GM12878 (cell line): Measurements from ENCODE around the gene TTLL11. TPM values are rescaled to one million over a fixed set of nuclear protein-coding genes. Genes with fewer than 3 reads are reported as not detected.

Experiments used
- ATAC-seq: fragments of 200-7000 bp; cut with Tn5 transposase; 3 replicates; pipeline ENCODE4 v1.9.1; 2020; ENCODE audit warnings: mild to moderate bottlenecking, moderate library complexity
- BruUV-seq: library from RNA; stranded (reverse); fragments of 400-500 nt; replicated peaks from 2 replicates; lab custom pipeline; 2021; lab: Mats Ljungman, UMichigan
- CTCF ChIA-PET: fragments of 300-600 bp; sonication (Branson Sonifier 250); formaldehyde crosslinking; extraction: SDS; loops from one replicate; lab custom pipeline; 2021; ENCODE audit warnings: inconsistent platforms; lab: Yijun Ruan, JAX
- POLR2A ChIA-PET: fragments of 350-600 bp; formaldehyde crosslinking; extraction: SDS; loops from one replicate; lab custom pipeline; 2021; ENCODE audit warnings: inconsistent platforms; lab: Charles Lee
- RAD21 ChIA-PET: fragments of 300-600 bp; sonication (Branson Sonifier 250); formaldehyde crosslinking; loops from one replicate; lab custom pipeline; 2023; ENCODE audit warnings: antibody characterized with exemption; ENCODE audit not compliant: unreplicated experiment; lab: Charles Lee
- SMC1A ChIA-PET: fragments of 300-600 bp; sonication (Branson Sonifier 250); formaldehyde crosslinking; loops from one replicate; lab custom pipeline; 2023; ENCODE audit not compliant: unreplicated experiment, uncharacterized antibody; lab: Charles Lee
- DNase-seq: peaks from one replicate; pipeline ENCODE4 v3.0.0-alpha.2; 2011; ENCODE audit warnings: low read depth, low spot score
- FAIRE-seq: peaks from 3 replicates; lab custom pipeline; 2011; peaks lifted over from hg19 to GRCh38; lab: Jason Lieb, UNC
- H2AFZ ChIP-seq: 2 replicates; pipeline ENCODE4 v1.6.0; 2011; ENCODE audit warnings: low read depth, low read length, control low read depth; ENCODE audit not compliant: control insufficient read depth
- H3K27ac ChIP-seq: 2 replicates; pipeline ENCODE4 v1.5.1; 2011; ENCODE audit warnings: control low read depth; ENCODE audit not compliant: control insufficient read depth, insufficient read depth
- H3K27me3 ChIP-seq, 2 experiments: replicated peaks in 1 of 2; 2 replicates each; pipeline versions ENCODE4 v1.6.0 to v1.6.1; 2011; ENCODE audit warnings: low read length in 1 of 2; ENCODE audit not compliant: control insufficient read depth in 2 of 2, insufficient read depth in 2 of 2
- H3K36me3 ChIP-seq, 2 experiments: 2 replicates each; pipeline ENCODE4 v1.5.1; 2011; ENCODE audit warnings: low read length in 1 of 2; ENCODE audit not compliant: control insufficient read depth in 2 of 2, insufficient read depth in 2 of 2
- H3K4me1 ChIP-seq: 2 replicates; pipeline ENCODE4 v1.6.1; 2011; ENCODE audit warnings: mild to moderate bottlenecking, low read length, moderate library complexity, mixed read lengths; ENCODE audit not compliant: control insufficient read depth, insufficient read depth
- H3K4me2 ChIP-seq: 2 replicates; pipeline ENCODE4 v1.6.0; 2011; ENCODE audit warnings: control low read depth; ENCODE audit not compliant: control insufficient read depth, insufficient read depth
- H3K4me3 ChIP-seq: fragments of 200-600 bp; sonication (generic); 2 replicates; pipeline ENCODE4 v1.5.1; 2016
- H3K79me2 ChIP-seq: 2 replicates; pipeline ENCODE4 v1.6.0; 2011; ENCODE audit warnings: low read length; ENCODE audit not compliant: control insufficient read depth, insufficient read depth
- H3K9ac ChIP-seq: 2 replicates; pipeline ENCODE4 v1.8.0; 2011; ENCODE audit warnings: low read length, control low read depth, mixed read lengths; ENCODE audit not compliant: control insufficient read depth, insufficient read depth
- H3K9me3 ChIP-seq: replicated peaks from 3 replicates; pipeline ENCODE4 v1.5.1; 2011; ENCODE audit warnings: mild to moderate bottlenecking, low read length; ENCODE audit not compliant: control insufficient read depth, insufficient read depth
- H4K20me1 ChIP-seq: 2 replicates; pipeline ENCODE4 v1.6.0; 2011; ENCODE audit not compliant: control insufficient read depth, insufficient read depth
- BRCA1 ChIP-seq: IDR thresholded peaks from 2 replicates; pipeline ENCODE4 v1.6.1; 2011; ENCODE audit warnings: low read depth, low read length, improper control_type of control experiment
- E4F1 ChIP-seq: fragments of 450-650 bp; IDR thresholded peaks from 2 replicates; pipeline ENCODE4 v1.6.1; 2018; ENCODE audit warnings: borderline replicate concordance, mild to moderate bottlenecking; ENCODE audit not compliant: partially characterized antibody
- EP300 ChIP-seq, 2 experiments: fragments of 150-350 bp in 1 of 2; IDR thresholded peaks; 2 replicates each; pipeline ENCODE4 v1.6.1; 2011 to 2012; ENCODE audit warnings: low read depth in 2 of 2, low read length in 2 of 2, borderline replicate concordance in 1 of 2, improper control_type of control experiment in 1 of 2, inconsistent platforms in 1 of 2; ENCODE audit not compliant: control insufficient read depth in 1 of 2
- FOXK2 ChIP-seq: fragments of 450-650 bp; IDR thresholded peaks from 2 replicates; pipeline ENCODE4 v1.6.1; 2017; ENCODE audit warnings: mild to moderate bottlenecking, moderate library complexity
- MTA2 ChIP-seq: fragments of 450-650 bp; IDR thresholded peaks from 2 replicates; pipeline ENCODE4 v1.6.1; 2016; ENCODE audit warnings: low read depth, mild to moderate bottlenecking, moderate library complexity
- TARDBP ChIP-seq: IDR thresholded peaks from 2 replicates; pipeline ENCODE4 v1.6.1; 2016; ENCODE audit warnings: borderline replicate concordance
- YBX1 ChIP-seq: fragments of 450-650 bp; IDR thresholded peaks from 2 replicates; pipeline ENCODE4 v1.6.1; 2016; ENCODE audit warnings: antibody characterized with exemption
- YY1 ChIP-seq: IDR thresholded peaks from 2 replicates; pipeline ENCODE4 v1.6.1; 2011; ENCODE audit warnings: low read depth, mild to moderate bottlenecking, low read length
- ZNF217 ChIP-seq: fragments of 450-650 bp; IDR thresholded peaks from 2 replicates; pipeline ENCODE4 v1.6.1; 2017; ENCODE audit warnings: antibody characterized with exemption, mild to moderate bottlenecking
- ZNF622 ChIP-seq: fragments of 450-650 bp; IDR thresholded peaks from 2 replicates; pipeline ENCODE4 v1.6.1; 2017; ENCODE audit warnings: mild to moderate bottlenecking, inconsistent platforms
- WGBS: methylation state at CpG from one replicate; pipeline ENCODE4 v1.1.6; 2016; ENCODE audit warnings: low lambda C conversion rate; ENCODE audit not compliant: insufficient replicate concordance, insufficient coverage; ENCODE audit errors: missing lambda C conversion rate; 5-methylcytosine and 5-hydroxymethylcytosine counted together
- in situ Hi-C: fragments of 300-500 bp; cut with MboI; formaldehyde crosslinking; loops from 9 replicates; pipeline ENCODE4 v1.14.3; 2018; ENCODE audit warnings: mixed read lengths
- intact Hi-C: fragments of 100-400 bp; cut with micrococcal nuclease; formaldehyde crosslinking; loops from one replicate; pipeline ENCODE4 v1.14.2; 2022; ENCODE audit not compliant: unreplicated experiment
- polyA plus RNA-seq, 11 experiments: library from polyadenylated mRNA; depleted of rRNA in 4 of 11; unstranded in 6 of 11; stranded (reverse) in 5 of 11; fragments of >200 nt; fragmentation: Nextera tagmentation in 4 of 11; fragmentation: Illumina TruSeq in 1 of 11; extraction: Ambion mirVana in 4 of 11; extraction: Trizol in 1 of 11; gene quantifications; 1 replicate in 1 of 11; 2 replicates in 10 of 11; pipeline versions ENCODE4 v1.2.1 to v1.2.3, GENCODE V29; 2011 to 2016; ENCODE audit warnings: inconsistent platforms in 2 of 11, missing spikeins in 2 of 11, low read depth in 1 of 11
- total RNA-seq, 4 experiments: library from RNA; depleted of rRNA in 3 of 4; stranded (reverse); fragments of >200 nt in 3 of 4; fragmentation: Illumina TruSeq in 1 of 4; extraction: Trizol in 1 of 4; gene quantifications; 2 replicates each; pipeline versions ENCODE4 v1.2.1 to v1.2.3, GENCODE V29; 2013 to 2021
- TF ChIP-seq, protein P1 (sequence below): IDR thresholded peaks from 2 replicates; pipeline ENCODE4 v1.6.1; 2012; ENCODE audit warnings: low read depth, low read length, improper control_type of control experiment
- TF ChIP-seq, protein P2 (sequence below): IDR thresholded peaks from 2 replicates; pipeline ENCODE4 v1.6.1; 2012; ENCODE audit warnings: low read depth, low read length, improper control_type of control experiment

TTLL11 gene
- total and polyA plus RNA-seq, 10 of the 15 experiments (the other 5 are each of a cell fraction or from before 2014, with no cell fraction given) = 1.2 to 3.7 (median 2.9) TPM

GRCh38 chr9:122039234-122039633 is 53.9 kb downstream of the TTLL11 start:
- Histone ChIP-seq H3K9ac (no peak overlapping the region), H3K27ac (no peak overlapping the region), H3K4me3 (no peak overlapping the region), H3K4me2 (no peak overlapping the region), H3K36me3 (no peaks in the 10 kb centered on the region; a peak in 1 of 4 replicates), H3K4me1 (no peaks in the 10 kb centered on the region), H3K79me2 (no peaks in the 10 kb centered on the region), H2AFZ (no peak overlapping the region), H4K20me1 (no peaks in the 10 kb centered on the region), H3K27me3 (no peaks in the 10 kb centered on the region), H3K9me3 (no peaks in the 10 kb centered on the region)
- intact Hi-C loops (no loop called here), in situ Hi-C loops (no loop called here)
- ChIA-PET POLR2A (no interaction called here), RAD21 (no interaction called here), CTCF (no interaction called here)
- FAIRE-seq (no peak), ATAC-seq (no peak), DNase-seq (no peak)
- WGBS = 93% methylated on average over 6 of the region's 6 CpGs
- no TSS peak for BruUV-seq
- no peak for TF ChIP-seq EP300 (IDR thresholded peaks at IDR 0.05; ENCODE audit: borderline replicate concordance in 1 of 2, control insufficient read depth in 1 of 2, low read depth in 2 of 2, low read length in 2 of 2)
- TF ChIP-seq FOXK2 = no peak
- TF ChIP-seq, protein P1, sequence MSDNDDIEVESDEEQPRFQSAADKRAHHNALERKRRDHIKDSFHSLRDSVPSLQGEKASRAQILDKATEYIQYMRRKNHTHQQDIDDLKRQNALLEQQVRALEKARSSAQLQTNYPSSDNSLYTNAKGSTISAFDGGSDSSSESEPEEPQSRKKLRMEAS = no peak
- no peak for TF ChIP-seq TARDBP
- no peak for TF ChIP-seq ZNF217
- TF ChIP-seq BRCA1 = no peak
- TF ChIP-seq E4F1 = no peak
- no peak for TF ChIP-seq YBX1
- no peak for TF ChIP-seq YY1
- no peak for TF ChIP-seq MTA2
- TF ChIP-seq, protein P2, sequence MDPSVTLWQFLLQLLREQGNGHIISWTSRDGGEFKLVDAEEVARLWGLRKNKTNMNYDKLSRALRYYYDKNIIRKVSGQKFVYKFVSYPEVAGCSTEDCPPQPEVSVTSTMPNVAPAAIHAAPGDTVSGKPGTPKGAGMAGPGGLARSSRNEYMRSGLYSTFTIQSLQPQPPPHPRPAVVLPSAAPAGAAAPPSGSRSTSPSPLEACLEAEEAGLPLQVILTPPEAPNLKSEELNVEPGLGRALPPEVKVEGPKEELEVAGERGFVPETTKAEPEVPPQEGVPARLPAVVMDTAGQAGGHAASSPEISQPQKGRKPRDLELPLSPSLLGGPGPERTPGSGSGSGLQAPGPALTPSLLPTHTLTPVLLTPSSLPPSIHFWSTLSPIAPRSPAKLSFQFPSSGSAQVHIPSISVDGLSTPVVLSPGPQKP = no peak
- no peak for TF ChIP-seq ZNF622
- TF ChIP-seq, all 136 proteins: peak for 0
- SMC1A ChIA-PET = interaction anchor here (1.7 kb wide), 1 partner anchor 15 kb away, joined by 5 read pairs; no protein-coding TSS in a partner anchor
